GM23338 (cell line): ENCODE results near the gene ANTXR1.

Source experiments
- CREB1 ChIP-seq: fragments of 250-450 bp; sonication (Bioruptor Pico); IDR thresholded peaks from 2 replicates; pipeline ENCODE4 v1.5.0; 2020; ENCODE audit warnings: low read depth, mild to moderate bottlenecking, moderate library complexity
- EZH2 ChIP-seq: fragments of 200-600 bp; sonication (generic); IDR thresholded peaks from one replicate; pipeline ENCODE4 v1.8.0; 2017; ENCODE audit warnings: antibody characterized with exemption, mild to moderate bottlenecking, low read depth; ENCODE audit not compliant: unreplicated experiment
- EZH2phosphoT487 ChIP-seq: fragments of 200-600 bp; sonication (generic); IDR thresholded peaks from one replicate; pipeline ENCODE4 v1.8.1; 2018; ENCODE audit warnings: antibody characterized with exemption; ENCODE audit not compliant: unreplicated experiment
- JUNB ChIP-seq: IDR thresholded peaks from one replicate; pipeline ENCODE4 v1.6.1; 2016; ENCODE audit warnings: antibody characterized with exemption; ENCODE audit not compliant: unreplicated experiment
- NANOG ChIP-seq: IDR thresholded peaks from 2 replicates; pipeline ENCODE4 v1.6.1; 2016; ENCODE audit warnings: antibody characterized with exemption, borderline replicate concordance
- POLR2AphosphoS5 ChIP-seq: IDR thresholded peaks from 2 replicates; pipeline ENCODE4 v1.6.1; 2016; ENCODE audit warnings: antibody characterized with exemption, low read depth
- STAT1 ChIP-seq: IDR thresholded peaks from one replicate; pipeline ENCODE4 v1.6.1; 2016; ENCODE audit warnings: antibody characterized with exemption; ENCODE audit not compliant: unreplicated experiment
- ZNF114 ChIP-seq: fragments of 250-450 bp; sonication (Bioruptor Pico); IDR thresholded peaks from 2 replicates; pipeline ENCODE4 v1.5.0; 2020; ENCODE audit warnings: mild to moderate bottlenecking, moderate library complexity
- TF ChIP-seq, protein P1 (sequence below), 2 experiments: fragments of 200-600 bp in 1 of 2; sonication (generic) in 1 of 2; conservative IDR thresholded peaks; 2 replicates each; pipeline versions ENCODE4 v1.5.1 to v1.6.1; 2016 to 2017; ENCODE audit warnings: antibody characterized with exemption in 2 of 2, low read depth in 2 of 2, mild to moderate bottlenecking in 2 of 2, moderate library complexity in 1 of 2
- TF ChIP-seq, protein P2 (sequence below): IDR thresholded peaks from one replicate; pipeline ENCODE4 v1.6.1; 2018; ENCODE audit warnings: antibody characterized with exemption; ENCODE audit not compliant: unreplicated experiment
- TF ChIP-seq, protein P3 (sequence below): IDR thresholded peaks from 2 replicates; pipeline ENCODE4 v1.6.1; 2016; ENCODE audit warnings: antibody characterized with exemption

DNA sequence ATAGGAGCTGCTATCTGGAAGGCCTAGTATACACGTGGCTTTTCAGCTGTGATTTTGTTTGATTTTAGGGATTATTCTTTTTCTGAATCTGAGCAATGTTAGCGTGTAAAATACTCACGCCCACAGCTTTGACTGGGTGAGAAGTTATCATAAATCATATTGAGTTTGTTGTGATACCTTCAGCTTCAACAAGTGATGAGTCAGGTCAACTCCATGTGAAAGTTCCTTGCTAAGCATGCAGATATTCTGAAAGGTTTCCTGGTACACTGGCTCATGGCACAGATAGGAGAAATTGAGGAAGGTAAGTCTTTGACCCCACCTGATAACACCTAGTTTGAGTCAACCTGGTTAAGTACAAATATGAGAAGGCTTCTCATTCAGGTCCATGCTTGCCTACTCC is 38.7 kb upstream of the ANTXR1 start, which contains the start of gene GKN1:
- TF ChIP-seq, protein P1, sequence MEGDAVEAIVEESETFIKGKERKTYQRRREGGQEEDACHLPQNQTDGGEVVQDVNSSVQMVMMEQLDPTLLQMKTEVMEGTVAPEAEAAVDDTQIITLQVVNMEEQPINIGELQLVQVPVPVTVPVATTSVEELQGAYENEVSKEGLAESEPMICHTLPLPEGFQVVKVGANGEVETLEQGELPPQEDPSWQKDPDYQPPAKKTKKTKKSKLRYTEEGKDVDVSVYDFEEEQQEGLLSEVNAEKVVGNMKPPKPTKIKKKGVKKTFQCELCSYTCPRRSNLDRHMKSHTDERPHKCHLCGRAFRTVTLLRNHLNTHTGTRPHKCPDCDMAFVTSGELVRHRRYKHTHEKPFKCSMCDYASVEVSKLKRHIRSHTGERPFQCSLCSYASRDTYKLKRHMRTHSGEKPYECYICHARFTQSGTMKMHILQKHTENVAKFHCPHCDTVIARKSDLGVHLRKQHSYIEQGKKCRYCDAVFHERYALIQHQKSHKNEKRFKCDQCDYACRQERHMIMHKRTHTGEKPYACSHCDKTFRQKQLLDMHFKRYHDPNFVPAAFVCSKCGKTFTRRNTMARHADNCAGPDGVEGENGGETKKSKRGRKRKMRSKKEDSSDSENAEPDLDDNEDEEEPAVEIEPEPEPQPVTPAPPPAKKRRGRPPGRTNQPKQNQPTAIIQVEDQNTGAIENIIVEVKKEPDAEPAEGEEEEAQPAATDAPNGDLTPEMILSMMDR (conservative IDR thresholded peaks at IDR 0.05; ENCODE audit: low read depth in 2 of 2), result no peak
- TF ChIP-seq, protein P2, sequence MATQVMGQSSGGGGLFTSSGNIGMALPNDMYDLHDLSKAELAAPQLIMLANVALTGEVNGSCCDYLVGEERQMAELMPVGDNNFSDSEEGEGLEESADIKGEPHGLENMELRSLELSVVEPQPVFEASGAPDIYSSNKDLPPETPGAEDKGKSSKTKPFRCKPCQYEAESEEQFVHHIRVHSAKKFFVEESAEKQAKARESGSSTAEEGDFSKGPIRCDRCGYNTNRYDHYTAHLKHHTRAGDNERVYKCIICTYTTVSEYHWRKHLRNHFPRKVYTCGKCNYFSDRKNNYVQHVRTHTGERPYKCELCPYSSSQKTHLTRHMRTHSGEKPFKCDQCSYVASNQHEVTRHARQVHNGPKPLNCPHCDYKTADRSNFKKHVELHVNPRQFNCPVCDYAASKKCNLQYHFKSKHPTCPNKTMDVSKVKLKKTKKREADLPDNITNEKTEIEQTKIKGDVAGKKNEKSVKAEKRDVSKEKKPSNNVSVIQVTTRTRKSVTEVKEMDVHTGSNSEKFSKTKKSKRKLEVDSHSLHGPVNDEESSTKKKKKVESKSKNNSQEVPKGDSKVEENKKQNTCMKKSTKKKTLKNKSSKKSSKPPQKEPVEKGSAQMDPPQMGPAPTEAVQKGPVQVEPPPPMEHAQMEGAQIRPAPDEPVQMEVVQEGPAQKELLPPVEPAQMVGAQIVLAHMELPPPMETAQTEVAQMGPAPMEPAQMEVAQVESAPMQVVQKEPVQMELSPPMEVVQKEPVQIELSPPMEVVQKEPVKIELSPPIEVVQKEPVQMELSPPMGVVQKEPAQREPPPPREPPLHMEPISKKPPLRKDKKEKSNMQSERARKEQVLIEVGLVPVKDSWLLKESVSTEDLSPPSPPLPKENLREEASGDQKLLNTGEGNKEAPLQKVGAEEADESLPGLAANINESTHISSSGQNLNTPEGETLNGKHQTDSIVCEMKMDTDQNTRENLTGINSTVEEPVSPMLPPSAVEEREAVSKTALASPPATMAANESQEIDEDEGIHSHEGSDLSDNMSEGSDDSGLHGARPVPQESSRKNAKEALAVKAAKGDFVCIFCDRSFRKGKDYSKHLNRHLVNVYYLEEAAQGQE, result no peak
- TF ChIP-seq EZH2phosphoT487 (no peak), EZH2 (no peak), POLR2AphosphoS5 (no peak), CREB1 (CRISPR knock-in tag) (no peak), STAT1 (no peak), NANOG (no peak), JUNB (no peak), ZNF114 (CRISPR knock-in tag) (no peak)
- TF ChIP-seq, protein P3, sequence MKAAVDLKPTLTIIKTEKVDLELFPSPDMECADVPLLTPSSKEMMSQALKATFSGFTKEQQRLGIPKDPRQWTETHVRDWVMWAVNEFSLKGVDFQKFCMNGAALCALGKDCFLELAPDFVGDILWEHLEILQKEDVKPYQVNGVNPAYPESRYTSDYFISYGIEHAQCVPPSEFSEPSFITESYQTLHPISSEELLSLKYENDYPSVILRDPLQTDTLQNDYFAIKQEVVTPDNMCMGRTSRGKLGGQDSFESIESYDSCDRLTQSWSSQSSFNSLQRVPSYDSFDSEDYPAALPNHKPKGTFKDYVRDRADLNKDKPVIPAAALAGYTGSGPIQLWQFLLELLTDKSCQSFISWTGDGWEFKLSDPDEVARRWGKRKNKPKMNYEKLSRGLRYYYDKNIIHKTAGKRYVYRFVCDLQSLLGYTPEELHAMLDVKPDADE, result no peak
